Measurements from ENCODE around the gene PLEKHA8.

PLEKHA8 gene

GRCh38 chr7:30133736-30134610 is 105.8 kb downstream of the PLEKHA8 start:
- no peak for TF ChIP-seq CTCF (IDR thresholded peaks at IDR 0.05; ENCODE audit: borderline replicate concordance, insufficient read depth, low read depth, low read length)

GRCh38 chr7:30134611-30135300 is 106.5 kb downstream of the PLEKHA8 start, which contains the start of gene MTURN:
MTURN (plus strand) TSS chr7:30134986; CDS start chr7:30135137, 151 bp downstream.
- peak within 1 kb of the TSS; percentile 60 for H3K4me3 ChIP-seq (ENCODE audit: low read depth, low read length)
- TF ChIP-seq CTCF (IDR thresholded peaks at IDR 0.05; ENCODE audit: borderline replicate concordance, insufficient read depth, low read depth, low read length) = no peak

More at GRCh38 chr7:30133736-30134610, 105.8 kb downstream of the PLEKHA8 start:
- peak overlapping the region; percentile 60 for H3K4me3 ChIP-seq (ENCODE audit: low read depth, low read length)

GRCh38 chr7:30135301-30136116 is 107.3 kb downstream of the PLEKHA8 start:
- H3K4me3 ChIP-seq (ENCODE audit: low read depth, low read length) = peak overlapping the region; percentile 60
- TF ChIP-seq CTCF (IDR thresholded peaks at IDR 0.05; ENCODE audit: borderline replicate concordance, insufficient read depth, low read depth, low read length) = no peak

- peak overlapping the region; percentile 60 for H3K4me3 ChIP-seq (ENCODE audit: low read depth, low read length)
- no peak for TF ChIP-seq CTCF (IDR thresholded peaks at IDR 0.05; ENCODE audit: borderline replicate concordance, insufficient read depth, low read depth, low read length)
Observed at GRCh38 chr7:30136117-30136731, 108.0 kb downstream of the PLEKHA8 start.

- no peak for TF ChIP-seq CTCF (IDR thresholded peaks at IDR 0.05; ENCODE audit: borderline replicate concordance, insufficient read depth, low read depth, low read length)
- no peak overlapping the region for H3K4me3 ChIP-seq (ENCODE audit: low read depth, low read length)
Observed at GRCh38 chr7:30136743-30137485, 108.7 kb downstream of the PLEKHA8 start.

GRCh38 chr7:30139836-30140384 is 111.7 kb downstream of the PLEKHA8 start:
- no peak for TF ChIP-seq CTCF (IDR thresholded peaks at IDR 0.05; ENCODE audit: borderline replicate concordance, insufficient read depth, low read depth, low read length)
- H3K4me3 ChIP-seq (ENCODE audit: low read depth, low read length) = no peak overlapping the region
